Esophagus muscularis mucosa (tissue), 4 donors: ENCODE data around the gene APLP2. TPM values are rescaled to one million over a fixed set of nuclear protein-coding genes. Genes with fewer than 3 reads are reported as not detected.

Experiments used
- DNase-seq: peaks from one replicate; pipeline ENCODE4 v3.0.0-alpha.2; 2017; ENCODE audit errors: extremely low spot score
- H3K27ac ChIP-seq, 4 donors: fragments of 200-600 bp; sonication (generic); replicated peaks in 1 of 4; 1 replicate in 3 of 4; 2 replicates in 1 of 4; pipeline ENCODE4 v1.5.1; 2016 to 2019; ENCODE audit warnings: mild to moderate bottlenecking in 1 of 4
- H3K27me3 ChIP-seq, 4 donors: fragments of 200-600 bp; sonication (generic); one replicate each; pipeline versions ENCODE4 v1.5.1 to v1.6.0; 2016 to 2019
- H3K36me3 ChIP-seq, 4 donors: fragments of 200-600 bp; sonication (generic); one replicate each; pipeline ENCODE4 v1.5.1; 2016 to 2019
- H3K4me1 ChIP-seq, 4 donors: fragments of 200-600 bp; sonication (generic); one replicate each; pipeline ENCODE4 v1.5.1; 2016 to 2019
- H3K4me3 ChIP-seq, 4 donors: fragments of 200-600 bp; sonication (generic); 1 replicate in 2 of 4; 2 replicates in 2 of 4; pipeline ENCODE4 v1.5.1; 2016 to 2019; ENCODE audit warnings: mild to moderate bottlenecking in 4 of 4, moderate library complexity in 1 of 4
- H3K9me3 ChIP-seq, 4 donors: fragments of 200-600 bp; sonication (generic); 1 replicate in 3 of 4; 2 replicates in 1 of 4; pipeline ENCODE4 v1.5.1; 2016 to 2019
- EP300 ChIP-seq: sonication (generic); formaldehyde crosslinking; IDR thresholded peaks from one replicate; pipeline ENCODE4 v1.6.1; 2017; ENCODE audit warnings: antibody characterized with exemption
- POLR2A ChIP-seq: fragments of 450-650 bp; IDR thresholded peaks from one replicate; pipeline ENCODE4 v1.6.1; 2017; ENCODE audit warnings: antibody characterized with exemption, moderate library complexity, mild to moderate bottlenecking, low read depth
- POLR2AphosphoS5 ChIP-seq, 2 donors: sonication (generic); formaldehyde crosslinking; IDR thresholded peaks; one replicate each; pipeline ENCODE4 v1.6.1; 2017; ENCODE audit warnings: antibody characterized with exemption in 2 of 2
- WGBS: methylation state at CpG from one replicate; pipeline ENCODE4 v1.1.5; 2018; 5-methylcytosine and 5-hydroxymethylcytosine counted together
- intact Hi-C: fragments of 100-400 bp; cut with DNase I; formaldehyde crosslinking; loops from one replicate; pipeline ENCODE4 v1.15.1; 2023
- total RNA-seq, 4 donors: library from RNA; depleted of rRNA; stranded (reverse); fragments of >200 nt; gene quantifications; one replicate each; pipeline versions ENCODE4 v1.1.0 to v1.2.1, GENCODE V29; 2016
- TF ChIP-seq, protein P1 (sequence below), 3 experiments: fragments of 200-600 bp in 2 of 3; fragments of 450-650 bp in 1 of 3; sonication (generic) in 2 of 3; IDR thresholded peaks; one replicate each; pipeline ENCODE4 v1.5.1; 2017 to 2019; ENCODE audit warnings: antibody characterized with exemption in 3 of 3, mild to moderate bottlenecking in 2 of 3, moderate library complexity in 1 of 3

The APLP2 gene
- total RNA-seq, 4 donors from 2014 or later, result 311 to 479 (median 410) TPM

DNA sequence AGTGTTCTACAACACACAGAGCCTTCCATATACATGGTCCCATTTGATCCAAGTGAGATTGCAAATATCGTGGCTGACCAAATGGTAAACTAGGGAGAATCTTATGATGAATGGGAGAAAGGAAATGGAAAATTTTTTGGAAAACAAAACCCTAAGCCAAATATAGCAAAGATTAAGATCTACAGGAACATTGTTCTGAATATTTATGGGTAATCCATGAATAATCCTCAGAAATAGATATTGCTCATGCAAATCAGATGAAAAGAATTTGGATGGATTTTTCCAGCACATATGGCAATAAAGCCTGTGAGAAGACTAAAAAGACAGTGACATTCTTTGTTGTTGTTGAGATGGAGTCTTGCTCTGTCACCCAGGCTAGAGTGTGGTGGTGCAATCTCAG is 45.3 kb upstream of the APLP2 start:
- no peak overlapping the region for H3K4me3 ChIP-seq
- no peak for DNase-seq
- intact Hi-C loops, result no loop called here
- H3K27ac ChIP-seq, result no peak overlapping the region
- 64% methylated on average over 1 of the region's 1 CpG for WGBS
- no peaks in the 10 kb centered on the region for H3K36me3 ChIP-seq
- no peaks in the 10 kb centered on the region for H3K4me1 ChIP-seq
- TF ChIP-seq, protein P1, sequence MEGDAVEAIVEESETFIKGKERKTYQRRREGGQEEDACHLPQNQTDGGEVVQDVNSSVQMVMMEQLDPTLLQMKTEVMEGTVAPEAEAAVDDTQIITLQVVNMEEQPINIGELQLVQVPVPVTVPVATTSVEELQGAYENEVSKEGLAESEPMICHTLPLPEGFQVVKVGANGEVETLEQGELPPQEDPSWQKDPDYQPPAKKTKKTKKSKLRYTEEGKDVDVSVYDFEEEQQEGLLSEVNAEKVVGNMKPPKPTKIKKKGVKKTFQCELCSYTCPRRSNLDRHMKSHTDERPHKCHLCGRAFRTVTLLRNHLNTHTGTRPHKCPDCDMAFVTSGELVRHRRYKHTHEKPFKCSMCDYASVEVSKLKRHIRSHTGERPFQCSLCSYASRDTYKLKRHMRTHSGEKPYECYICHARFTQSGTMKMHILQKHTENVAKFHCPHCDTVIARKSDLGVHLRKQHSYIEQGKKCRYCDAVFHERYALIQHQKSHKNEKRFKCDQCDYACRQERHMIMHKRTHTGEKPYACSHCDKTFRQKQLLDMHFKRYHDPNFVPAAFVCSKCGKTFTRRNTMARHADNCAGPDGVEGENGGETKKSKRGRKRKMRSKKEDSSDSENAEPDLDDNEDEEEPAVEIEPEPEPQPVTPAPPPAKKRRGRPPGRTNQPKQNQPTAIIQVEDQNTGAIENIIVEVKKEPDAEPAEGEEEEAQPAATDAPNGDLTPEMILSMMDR (IDR thresholded peaks at IDR 0.05), result no peak
- no peak for TF ChIP-seq POLR2A
- TF ChIP-seq POLR2AphosphoS5 (IDR thresholded peaks at IDR 0.05), result no peak
- TF ChIP-seq EP300, result no peak
- no peaks in the 10 kb centered on the region for H3K27me3 ChIP-seq
- no peaks in the 10 kb centered on the region for H3K9me3 ChIP-seq

DNA sequence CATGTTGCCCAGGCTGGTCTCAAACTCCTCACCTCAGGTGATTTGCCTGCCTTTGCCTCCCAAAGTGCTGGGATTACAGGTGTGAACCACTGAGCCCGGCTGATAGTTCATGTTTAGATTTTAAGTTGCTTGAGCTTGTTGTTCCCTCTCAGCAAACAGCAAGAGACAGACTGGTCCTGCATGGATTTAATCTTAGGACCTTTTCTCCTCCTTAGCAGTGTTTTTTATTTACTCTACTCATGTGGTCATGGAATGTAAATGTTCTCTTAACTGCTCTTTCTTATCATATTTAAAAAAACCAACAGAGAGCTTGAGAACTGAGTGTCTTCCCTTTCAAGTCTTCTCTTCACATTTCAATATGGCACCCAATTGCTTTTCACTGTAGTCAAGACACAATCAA is 44.3 kb upstream of the APLP2 start:
- Histone ChIP-seq H3K4me3 (no peak overlapping the region), H3K27ac (no peak overlapping the region), H3K4me1 (no peaks in the 10 kb centered on the region), H3K9me3 (no peaks in the 10 kb centered on the region), H3K27me3 (no peaks in the 10 kb centered on the region), H3K36me3 (no peaks in the 10 kb centered on the region)
- no peak for DNase-seq
- WGBS, result 83% methylated on average over 1 of the region's 1 CpG
- intact Hi-C loops, result no loop called here
- TF ChIP-seq EP300, result no peak
- TF ChIP-seq POLR2AphosphoS5 (IDR thresholded peaks at IDR 0.05), result no peak
- TF ChIP-seq, protein P1 (IDR thresholded peaks at IDR 0.05), result no peak
- no peak for TF ChIP-seq POLR2A

DNA sequence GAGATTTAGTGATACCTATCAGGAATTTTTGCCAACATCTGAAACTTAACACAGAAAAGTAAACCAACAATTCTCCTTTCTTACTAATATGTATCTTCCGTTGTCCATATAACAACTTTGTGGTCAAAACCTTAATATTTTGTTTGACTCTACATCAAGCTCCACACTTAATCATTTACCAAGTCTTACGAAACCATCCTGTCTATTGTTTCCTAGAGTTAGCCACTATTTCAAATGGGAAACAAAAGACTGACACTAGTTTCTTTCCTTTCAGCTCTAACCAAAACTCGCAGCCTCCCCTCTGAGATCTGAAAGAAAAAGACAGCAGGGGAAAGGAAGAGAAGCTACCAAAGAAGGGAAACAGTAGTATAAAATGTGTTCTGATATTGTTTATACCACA is 40.6 kb upstream of the APLP2 start:
- H3K27ac ChIP-seq, result no peak overlapping the region
- DNase-seq, result no peak
- no peaks in the 10 kb centered on the region for H3K36me3 ChIP-seq
- H3K4me3 ChIP-seq, result no peak overlapping the region
- TF ChIP-seq POLR2AphosphoS5 (IDR thresholded peaks at IDR 0.05) (no peak), POLR2A (no peak), EP300 (no peak)
- TF ChIP-seq, protein P1 (IDR thresholded peaks at IDR 0.05), result no peak
- no peaks in the 10 kb centered on the region for H3K4me1 ChIP-seq
- H3K27me3 ChIP-seq, result no peaks in the 10 kb centered on the region
- H3K9me3 ChIP-seq, result no peaks in the 10 kb centered on the region
- 85% methylated on average over 3 of the region's 3 CpGs for WGBS
- intact Hi-C loops, result no loop called here

DNA sequence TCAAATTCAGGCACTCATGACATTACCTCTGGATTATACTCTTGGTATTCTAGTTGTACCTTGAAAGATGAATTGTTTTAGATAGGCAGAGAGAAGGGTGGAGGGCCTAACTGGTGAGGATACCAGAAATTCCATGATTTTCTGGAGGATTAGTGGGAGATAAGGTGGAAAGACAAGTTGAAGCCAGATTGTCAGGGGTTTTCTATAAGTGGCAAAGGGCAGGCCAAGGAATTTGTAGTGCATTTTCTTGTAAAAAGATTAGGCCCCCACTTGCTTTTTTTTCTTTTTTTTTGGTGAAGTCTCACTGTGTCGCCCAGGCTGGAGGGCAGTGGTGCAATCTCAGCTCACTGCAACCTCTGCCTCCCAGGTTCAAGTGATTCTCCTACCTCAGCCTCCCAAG is 38.6 kb upstream of the APLP2 start:
- Histone ChIP-seq H3K9me3 (no peaks in the 10 kb centered on the region), H3K36me3 (no peaks in the 10 kb centered on the region), H3K27ac (no peak overlapping the region), H3K4me3 (no peak overlapping the region), H3K4me1 (no peaks in the 10 kb centered on the region), H3K27me3 (no peaks in the 10 kb centered on the region)
- TF ChIP-seq, protein P1 (IDR thresholded peaks at IDR 0.05), result no peak
- TF ChIP-seq EP300, result no peak
- no peak for TF ChIP-seq POLR2AphosphoS5 (IDR thresholded peaks at IDR 0.05)
- 100% methylated on average over 1 of the region's 1 CpG for WGBS
- intact Hi-C loops, result no loop called here
- DNase-seq, result no peak

DNA sequence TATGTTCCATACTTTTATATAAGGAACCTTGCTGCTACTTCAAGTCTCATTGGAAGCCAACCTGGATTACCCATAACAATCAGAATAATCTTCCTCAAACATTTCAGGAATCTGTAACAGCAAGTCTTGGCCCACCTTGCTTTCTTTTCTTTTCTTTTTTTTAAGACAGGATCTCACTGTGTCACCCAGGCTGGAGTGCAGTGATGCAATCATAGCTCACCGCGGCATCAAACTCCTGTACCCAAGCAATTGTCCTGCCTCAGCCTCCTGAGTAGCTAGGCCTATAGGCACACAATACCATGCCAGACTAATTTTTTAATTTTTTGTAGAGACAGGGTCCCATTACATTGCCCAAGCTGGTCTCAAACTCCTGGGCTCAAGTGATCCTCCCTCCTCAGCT is 37.7 kb upstream of the APLP2 start:
- no peak for DNase-seq
- no peaks in the 10 kb centered on the region for H3K9me3 ChIP-seq
- H3K4me3 ChIP-seq, result no peak overlapping the region
- H3K36me3 ChIP-seq, result no peaks in the 10 kb centered on the region
- no peak overlapping the region for H3K27ac ChIP-seq
- TF ChIP-seq EP300, result no peak
- TF ChIP-seq, protein P1 (IDR thresholded peaks at IDR 0.05), result no peak
- TF ChIP-seq POLR2A, result no peak
- TF ChIP-seq POLR2AphosphoS5 (IDR thresholded peaks at IDR 0.05), result no peak
- no peaks in the 10 kb centered on the region for H3K27me3 ChIP-seq
- 91% methylated on average over 2 of the region's 2 CpGs for WGBS
- H3K4me1 ChIP-seq, result no peaks in the 10 kb centered on the region
- intact Hi-C loops, result no loop called here
